ENCODE results near the gene UBE2Z. TPM values are rescaled to one million over a fixed set of nuclear protein-coding genes. Genes with fewer than 3 reads are reported as not detected.

Gene UBE2Z
- total RNA-seq, 2 experiments from 2014 or later: 60.5 to 61.6 TPM

- POLR2A ChIA-PET: interaction anchor here (1.5 kb wide), 2 partner anchors 9 to 11 kb away, joined by 5 to 8 read pairs; partner anchors contain the start of gene ATP5MC1
- Histone ChIP-seq H3K27me3 (ENCODE audit: control insufficient read depth in 1 of 2, insufficient read depth in 2 of 2, low read length in 2 of 2) (no peaks in the 10 kb centered on the region), H3K36me3 (ENCODE audit: insufficient read depth, low read length) (no peaks in the 10 kb centered on the region), H3K4me3 (ENCODE audit: low read length) (no peak overlapping the region), H3K4me1 (ENCODE audit: insufficient read depth, low read length) (peaks cover 9% of the 10 kb centered on the region), H3K27ac (ENCODE audit: low read depth in 1 of 2, low read length in 2 of 2) (no peak overlapping the region), H3K9me3 (ENCODE audit: control insufficient read depth in 1 of 2, insufficient read depth in 1 of 2, low read length in 2 of 2) (no peaks in the 10 kb centered on the region)
- Mint-ChIP-seq H3K36me3 (ENCODE audit: low read depth) (peaks cover 8% of the 10 kb centered on the region), H3K9me3 (no peaks in the 10 kb centered on the region), H3K27me3 (no peaks in the 10 kb centered on the region), H3K4me3 (no peak overlapping the region), H3K27ac (no peak overlapping the region), H3K4me1 (ENCODE audit: low read depth) (peaks cover 9% of the 10 kb centered on the region)
- DNase-seq (no peak), ATAC-seq (ENCODE audit: poor library complexity) (no peak)
- CTCF ChIA-PET: interaction anchor here (1.6 kb wide), 1 partner anchor 25 kb away, joined by 3 read pairs; no protein-coding TSS in a partner anchor
- intact Hi-C loops (cut with DNase I, micrococcal nuclease): no loop called here
- TF ChIP-seq, protein P1, sequence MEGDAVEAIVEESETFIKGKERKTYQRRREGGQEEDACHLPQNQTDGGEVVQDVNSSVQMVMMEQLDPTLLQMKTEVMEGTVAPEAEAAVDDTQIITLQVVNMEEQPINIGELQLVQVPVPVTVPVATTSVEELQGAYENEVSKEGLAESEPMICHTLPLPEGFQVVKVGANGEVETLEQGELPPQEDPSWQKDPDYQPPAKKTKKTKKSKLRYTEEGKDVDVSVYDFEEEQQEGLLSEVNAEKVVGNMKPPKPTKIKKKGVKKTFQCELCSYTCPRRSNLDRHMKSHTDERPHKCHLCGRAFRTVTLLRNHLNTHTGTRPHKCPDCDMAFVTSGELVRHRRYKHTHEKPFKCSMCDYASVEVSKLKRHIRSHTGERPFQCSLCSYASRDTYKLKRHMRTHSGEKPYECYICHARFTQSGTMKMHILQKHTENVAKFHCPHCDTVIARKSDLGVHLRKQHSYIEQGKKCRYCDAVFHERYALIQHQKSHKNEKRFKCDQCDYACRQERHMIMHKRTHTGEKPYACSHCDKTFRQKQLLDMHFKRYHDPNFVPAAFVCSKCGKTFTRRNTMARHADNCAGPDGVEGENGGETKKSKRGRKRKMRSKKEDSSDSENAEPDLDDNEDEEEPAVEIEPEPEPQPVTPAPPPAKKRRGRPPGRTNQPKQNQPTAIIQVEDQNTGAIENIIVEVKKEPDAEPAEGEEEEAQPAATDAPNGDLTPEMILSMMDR (IDR thresholded peaks at IDR 0.05): no peak
Measured at GRCh38 chr17:48903401-48903800, 4.8 kb upstream of the UBE2Z start.

GRCh38 chr17:48904428-48904827 lies 3.8 kb upstream of the UBE2Z start:
- Mint-ChIP-seq H3K9me3 (no peaks in the 10 kb centered on the region), H3K4me1 (ENCODE audit: low read depth) (peaks cover 15% of the 10 kb centered on the region), H3K4me3 (peak overlapping the region; percentile 45), H3K27ac (no peak overlapping the region), H3K36me3 (ENCODE audit: low read depth) (peaks cover 12% of the 10 kb centered on the region), H3K27me3 (no peaks in the 10 kb centered on the region)
- TF ChIP-seq, protein P1 (IDR thresholded peaks at IDR 0.05): no peak
- intact Hi-C loops (cut with DNase I, micrococcal nuclease): no loop called here
- Histone ChIP-seq H3K9me3 (ENCODE audit: control insufficient read depth in 1 of 2, insufficient read depth in 1 of 2, low read length in 2 of 2) (no peaks in the 10 kb centered on the region), H3K27ac (ENCODE audit: low read depth in 1 of 2, low read length in 2 of 2) (no peak overlapping the region), H3K36me3 (ENCODE audit: insufficient read depth, low read length) (no peaks in the 10 kb centered on the region), H3K27me3 (ENCODE audit: control insufficient read depth in 1 of 2, insufficient read depth in 2 of 2, low read length in 2 of 2) (no peaks in the 10 kb centered on the region), H3K4me3 (ENCODE audit: low read length) (no peak overlapping the region), H3K4me1 (ENCODE audit: insufficient read depth, low read length) (peaks cover 14% of the 10 kb centered on the region)
- CTCF ChIA-PET: no interaction called here
- POLR2A ChIA-PET: no interaction called here
- no peak for DNase-seq
- no peak for ATAC-seq (ENCODE audit: poor library complexity)

GRCh38 chr17:48905987-48906515 lies 2.2 kb upstream of the UBE2Z start:
- Histone ChIP-seq H3K27me3 (ENCODE audit: control insufficient read depth in 1 of 2, insufficient read depth in 2 of 2, low read length in 2 of 2) (no peaks in the 10 kb centered on the region), H3K9me3 (ENCODE audit: control insufficient read depth in 1 of 2, insufficient read depth in 1 of 2, low read length in 2 of 2) (no peaks in the 10 kb centered on the region), H3K36me3 (ENCODE audit: insufficient read depth, low read length) (peaks cover 11% of the 10 kb centered on the region), H3K4me1 (ENCODE audit: insufficient read depth, low read length) (peaks cover 30% of the 10 kb centered on the region), H3K27ac (ENCODE audit: low read depth in 1 of 2, low read length in 2 of 2) (no peak overlapping the region), H3K4me3 (ENCODE audit: low read length) (no peak overlapping the region)
- intact Hi-C loops (cut with DNase I, micrococcal nuclease): loop anchor here in 1 of 2 experiments (1.0 kb wide), 1 partner anchor 10 kb away; no protein-coding TSS in a partner anchor
- no peak for ATAC-seq (ENCODE audit: poor library complexity)
- no peak for DNase-seq
- TF ChIP-seq, protein P1 (IDR thresholded peaks at IDR 0.05): no peak
- Mint-ChIP-seq H3K36me3 (ENCODE audit: low read depth) (peaks cover 28% of the 10 kb centered on the region), H3K27me3 (no peaks in the 10 kb centered on the region), H3K4me1 (ENCODE audit: low read depth) (peaks cover 32% of the 10 kb centered on the region), H3K27ac (peak overlapping the region; percentile 99), H3K9me3 (no peaks in the 10 kb centered on the region), H3K4me3 (peak overlapping the region; percentile 63)
- POLR2A ChIA-PET: no interaction called here
- CTCF ChIA-PET: interaction anchor here (1.2 kb wide), 1 partner anchor 14 kb away, joined by 3 read pairs; the partner anchor contains the start of gene ATP5MC1
